ENCODE data around the gene CHI3L2.

CHI3L2 gene

DNA sequence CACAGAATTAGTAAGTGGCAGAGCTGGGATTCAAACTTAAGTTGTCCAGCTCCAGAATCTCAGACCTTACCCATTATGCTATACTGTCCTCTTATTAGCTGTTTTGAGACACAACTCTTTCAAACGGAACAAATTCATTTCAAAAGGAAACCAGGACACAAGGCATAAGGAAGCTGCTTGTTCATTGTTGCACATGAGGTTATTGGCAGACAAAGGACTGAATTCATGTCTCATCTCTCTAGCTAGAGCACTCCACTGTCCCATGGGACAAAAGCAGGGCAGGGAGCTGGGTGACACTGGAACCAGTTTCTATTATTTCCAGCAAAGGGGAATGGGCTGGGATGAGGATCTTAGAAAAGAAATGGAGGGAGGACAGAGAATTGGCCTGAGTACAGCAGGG, 26.4 kb downstream of the CHI3L2 start:
- DNase-seq (ENCODE audit: low spot score): no peak

GRCh38 chr1:111256988-111257658, 29.6 kb downstream of the CHI3L2 start:
- DNase-seq (ENCODE audit: low spot score): no peak

DNA sequence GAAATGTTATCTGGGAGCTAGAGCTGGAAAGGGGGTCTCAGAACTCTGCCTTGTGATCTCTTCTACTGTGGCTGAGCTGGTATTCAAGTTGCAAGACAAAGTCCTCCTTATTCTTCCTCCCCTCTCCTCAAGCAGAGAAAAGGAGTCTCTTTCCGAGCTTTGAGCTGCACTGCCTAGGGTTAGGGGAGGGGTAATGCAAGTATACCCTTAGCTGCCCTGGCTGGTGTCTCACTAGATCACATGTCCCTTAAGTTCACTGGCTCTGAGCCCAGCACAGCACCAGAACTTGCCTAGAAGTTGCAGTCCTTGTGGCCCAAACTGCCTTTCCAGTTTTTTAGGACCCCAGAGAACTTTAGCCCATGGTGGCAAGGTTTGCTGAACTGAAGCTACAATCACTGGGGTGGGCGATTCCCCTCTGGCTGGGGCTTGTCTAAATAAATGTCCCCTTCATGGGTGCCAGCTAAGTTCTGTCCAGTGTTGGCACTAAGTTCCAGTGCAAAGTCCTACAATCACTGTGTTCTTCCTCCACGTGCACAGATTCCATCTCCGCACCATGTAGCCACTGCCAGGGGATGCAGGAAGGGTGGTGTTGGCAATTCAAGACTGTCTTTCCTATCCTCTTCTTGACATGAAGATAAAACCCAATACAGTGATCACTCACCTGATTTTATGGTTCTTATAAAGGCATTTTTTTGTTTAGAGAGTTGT, 40.4 kb downstream of the CHI3L2 start:
- no peak for DNase-seq (ENCODE audit: low spot score)

GRCh38 chr1:111269825-111270406, 42.4 kb downstream of the CHI3L2 start:
- DNase-seq (ENCODE audit: low spot score): no peak

DNA sequence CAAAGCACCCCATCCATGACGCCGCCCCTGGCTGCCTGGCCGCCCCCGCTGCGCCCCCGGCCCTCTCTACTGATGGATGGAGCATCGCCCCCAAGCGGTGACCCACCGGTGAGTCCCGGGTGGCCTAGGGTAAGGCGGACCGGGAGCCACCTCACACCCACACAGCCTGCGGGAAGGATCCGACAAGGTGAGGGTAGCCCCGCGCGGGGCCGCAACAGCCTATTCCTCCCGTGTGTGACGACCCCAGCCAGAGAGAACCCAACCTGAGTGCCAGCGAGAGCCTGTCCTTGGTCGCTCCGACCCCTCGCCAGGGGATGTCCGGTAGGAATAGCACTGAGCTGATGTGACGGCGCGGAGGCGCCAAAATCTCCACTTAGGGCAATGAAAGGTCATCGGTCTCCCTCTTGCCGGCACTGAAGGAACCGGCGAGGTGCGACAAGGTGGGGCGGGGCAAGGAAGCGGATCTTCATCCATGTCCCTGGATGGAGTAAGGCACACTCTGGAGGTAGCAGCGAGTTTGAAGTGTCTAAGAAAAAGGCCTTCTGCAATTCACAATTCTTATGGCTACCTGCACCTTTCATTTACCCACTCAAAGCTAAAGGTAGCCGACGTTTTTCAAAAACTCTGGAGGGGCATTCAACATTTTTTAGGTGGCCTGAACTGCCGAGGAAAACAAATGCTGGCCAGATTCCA, 43.4 kb downstream of the CHI3L2 start:
- DNase-seq (ENCODE audit: low spot score): no peak

DNA sequence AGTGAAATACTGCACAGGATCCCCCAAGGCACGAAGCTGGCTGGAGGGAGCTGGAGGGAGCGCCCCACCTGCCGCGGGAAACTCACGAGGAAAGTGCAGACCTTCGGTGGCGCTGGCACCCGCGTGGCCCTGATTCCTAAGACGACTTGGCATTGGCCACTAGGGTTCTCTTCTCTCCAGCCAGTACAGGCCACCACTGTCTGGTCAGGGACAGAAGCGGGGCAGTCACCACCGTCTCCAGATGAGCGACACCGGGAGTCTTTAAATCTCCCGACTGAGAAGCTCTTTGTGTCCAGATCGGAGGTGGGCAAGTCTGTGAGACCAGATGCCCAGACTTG, 43.9 kb downstream of the CHI3L2 start:
- no peak for DNase-seq (ENCODE audit: low spot score)

DNA sequence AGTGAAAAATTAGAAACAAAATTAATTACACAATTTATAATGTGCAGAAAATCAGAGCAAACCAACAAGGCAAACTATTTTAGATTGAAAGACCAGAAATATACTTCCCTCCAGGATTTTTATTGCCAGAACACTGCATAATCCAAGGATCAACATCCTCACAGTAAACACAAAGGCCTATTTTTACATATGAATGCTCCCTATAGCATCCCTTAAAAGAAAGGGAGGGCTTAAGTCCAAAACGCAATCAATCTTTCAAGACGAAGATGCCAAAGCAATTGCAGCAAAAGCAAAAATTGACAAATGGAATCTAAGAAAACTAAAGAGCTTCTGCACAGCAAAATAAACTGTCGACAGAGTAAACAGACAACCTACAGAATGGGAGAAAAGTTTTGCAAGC, 44.6 kb downstream of the CHI3L2 start:
- no peak for DNase-seq (ENCODE audit: low spot score)

- no peak for DNase-seq (ENCODE audit: low spot score)
These were observed 47.1 kb downstream of the CHI3L2 start for GRCh38 chr1:111274653-111275052.

GRCh38 chr1:111275079-111275478, 47.6 kb downstream of the CHI3L2 start:
- DNase-seq (ENCODE audit: low spot score): no peak

DNA sequence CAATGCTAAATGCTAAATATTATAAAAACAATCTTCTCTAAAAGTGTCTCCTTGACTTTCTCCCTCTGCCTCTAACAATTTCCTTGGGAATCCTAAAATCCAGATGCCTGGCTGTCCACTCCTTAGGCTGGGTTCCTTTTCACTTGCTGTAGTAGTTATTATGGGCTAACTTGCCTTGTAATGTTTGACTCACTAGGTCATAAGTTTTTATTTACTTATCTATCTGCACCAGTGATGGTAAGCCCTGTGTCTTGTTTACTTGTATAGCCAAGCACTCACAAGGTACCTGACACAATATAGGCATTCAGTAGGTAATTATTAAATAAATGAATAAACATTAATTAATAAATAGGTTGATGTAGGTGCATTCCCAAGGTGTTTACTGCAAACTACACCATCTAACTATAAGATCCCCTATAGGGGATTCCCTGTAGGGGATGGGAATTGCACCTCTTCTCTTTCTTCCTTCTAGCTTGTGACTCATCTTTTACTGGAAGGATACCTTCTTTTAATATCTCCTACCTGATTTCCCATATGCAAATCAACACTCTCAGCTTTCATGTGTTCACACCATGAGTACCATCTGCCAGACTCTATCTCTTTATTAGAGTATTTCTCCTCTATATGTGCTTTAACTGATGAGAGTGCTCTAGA, 48.4 kb downstream of the CHI3L2 start:
- no peak for DNase-seq (ENCODE audit: low spot score)

GRCh38 chr1:111279144-111279543, 51.6 kb downstream of the CHI3L2 start:
- no peak for DNase-seq (ENCODE audit: low spot score)

GRCh38 chr1:111280267-111280666, 52.8 kb downstream of the CHI3L2 start:
- DNase-seq (ENCODE audit: low spot score): no peak

GRCh38 chr1:111281411-111281810, 53.9 kb downstream of the CHI3L2 start:
- DNase-seq (ENCODE audit: low spot score): no peak

DNA sequence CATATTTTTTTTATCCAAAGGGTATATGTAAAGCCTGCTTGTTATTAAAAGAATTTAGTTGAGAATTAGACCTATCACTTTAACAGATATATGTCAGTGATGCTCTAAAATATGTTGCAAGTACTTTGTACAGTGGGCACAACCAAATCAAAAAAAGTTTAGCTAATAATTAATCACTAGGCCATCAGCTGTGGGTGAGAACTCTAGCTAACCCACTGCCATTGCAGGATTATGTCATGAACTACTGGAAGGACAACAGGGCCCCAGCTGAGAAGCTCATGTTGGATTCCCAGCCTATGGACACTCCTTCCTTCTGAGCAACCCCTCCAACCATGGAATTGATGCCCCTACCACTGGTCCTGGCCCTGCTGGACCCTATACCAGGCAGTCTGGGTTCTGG, 56.3 kb downstream of the CHI3L2 start:
- no peak for DNase-seq (ENCODE audit: low spot score)

- DNase-seq (ENCODE audit: low spot score): no peak
These were observed 58.4 kb downstream of the CHI3L2 start for GRCh38 chr1:111285879-111286278.

GRCh38 chr1:111286912-111287311, 59.4 kb downstream of the CHI3L2 start:
- no peak for DNase-seq (ENCODE audit: low spot score)

GRCh38 chr1:111289371-111289770, 61.9 kb downstream of the CHI3L2 start:
- no peak for DNase-seq (ENCODE audit: low spot score)

DNA sequence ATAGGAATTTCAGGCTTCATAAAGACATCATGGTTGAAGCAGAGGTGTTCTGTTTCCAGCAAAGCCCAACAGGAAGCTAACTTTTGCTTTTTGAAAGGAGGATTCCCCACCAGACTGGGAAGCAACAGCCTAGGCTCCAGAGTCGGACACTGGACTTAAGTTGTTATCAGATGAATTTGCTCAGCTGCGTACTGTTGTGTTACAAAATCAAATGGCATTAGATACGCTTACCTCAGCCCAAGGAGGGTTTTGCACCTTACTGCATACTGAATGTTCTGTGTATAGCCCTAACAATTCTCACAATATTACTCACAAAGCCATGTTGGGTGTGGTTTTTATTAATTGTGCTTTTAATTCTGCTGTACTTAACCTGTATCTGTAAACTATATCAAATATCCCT, 62.6 kb downstream of the CHI3L2 start:
- DNase-seq (ENCODE audit: low spot score): no peak

DNA sequence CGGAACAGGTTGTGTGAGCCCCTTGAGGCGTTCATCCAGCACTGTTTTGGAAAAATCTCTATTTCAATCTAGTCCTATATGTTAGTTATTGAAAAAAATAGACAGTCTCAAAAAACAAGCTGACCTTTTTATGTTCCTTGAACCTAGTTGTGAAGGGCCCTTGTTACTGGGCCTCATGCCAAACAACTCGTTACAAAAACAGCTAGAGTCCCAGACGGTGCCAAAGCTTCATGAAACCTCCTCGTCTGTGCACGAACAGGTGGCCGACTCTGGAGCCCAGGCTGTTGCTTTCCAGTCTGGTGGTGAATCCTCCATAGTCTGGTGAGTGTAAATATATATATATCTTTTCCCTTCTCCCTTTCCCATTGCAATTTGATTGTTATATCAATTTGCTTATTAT, 63.1 kb downstream of the CHI3L2 start, which contains the start of gene CHIA:
TSS of gene CHIA (plus strand) at position 222 of the 400 bp plus-strand sequence. CDS start 19,617 bp downstream, outside the sequence.
- no peak for DNase-seq (ENCODE audit: low spot score)

All from LoVo (cell line).